Neural crest cell (in vitro differentiated cells): ENCODE measurements around the gene TSPAN11. TPM values are rescaled to one million over a fixed set of nuclear protein-coding genes. Genes with fewer than 3 reads are reported as not detected.

ENCODE experiments used
- DNase-seq: peaks from one replicate; pipeline ENCODE4 v3.0.0; 2021; ENCODE audit warnings: low read depth, mixed read lengths, low spot score
- H3K27ac Mint-ChIP-seq: one replicate; pipeline ENCODE4 v1.8.0; 2021; ENCODE audit warnings: mild to moderate bottlenecking, mixed read lengths; ENCODE audit not compliant: unreplicated experiment
- H3K27me3 Mint-ChIP-seq: 2 replicates; pipeline ENCODE4 v1.8.0; 2021; ENCODE audit warnings: low read depth, mild to moderate bottlenecking, mixed read lengths
- H3K36me3 Mint-ChIP-seq: 2 replicates; pipeline ENCODE4 v1.8.0; 2021; ENCODE audit warnings: low read depth, mild to moderate bottlenecking, mixed read lengths
- H3K4me1 Mint-ChIP-seq: 2 replicates; pipeline ENCODE4 v1.8.0; 2021; ENCODE audit warnings: mixed read lengths
- H3K4me3 Mint-ChIP-seq: one replicate; pipeline ENCODE4 v1.8.0; 2021; ENCODE audit warnings: mild to moderate bottlenecking, mixed read lengths
- H3K9me3 Mint-ChIP-seq: 2 replicates; pipeline ENCODE4 v1.8.0; 2021; ENCODE audit warnings: mixed read lengths
- total RNA-seq: library from RNA; stranded (reverse); gene quantifications from 2 replicates; pipeline ENCODE4 v1.2.1, GENCODE V29; 2021
- TF ChIP-seq, protein P1 (sequence below): fragments of 200-600 bp; sonication (generic); conservative IDR thresholded peaks from 2 replicates; pipeline ENCODE4 v1.5.0; 2021; ENCODE audit warnings: antibody characterized with exemption, mild to moderate bottlenecking

Gene TSPAN11
- total RNA-seq, 1 donor from 2014 or later = 21.4 TPM

DNA sequence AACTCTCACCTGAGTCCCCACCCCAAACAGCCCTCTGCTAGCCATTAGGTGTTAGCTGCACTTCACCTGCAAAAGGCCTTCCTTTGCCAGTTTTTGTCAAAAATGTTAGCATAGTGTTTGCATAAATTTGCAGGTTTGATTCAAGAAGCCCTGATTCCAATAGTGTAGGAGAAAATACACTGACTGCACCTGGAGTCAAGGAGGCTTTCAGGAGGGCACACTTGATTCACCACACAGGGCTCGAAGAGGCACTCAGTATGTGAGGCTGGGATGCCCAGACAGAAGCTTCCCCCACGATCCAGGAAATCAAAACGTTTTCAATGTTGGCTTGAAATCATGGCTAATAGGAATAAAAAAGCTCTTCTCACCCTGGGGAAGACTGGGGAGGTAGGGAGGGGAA lies 106.6 kb downstream of the TSPAN11 start:
- DNase-seq = no peak
- H3K27ac Mint-ChIP-seq = no peak overlapping the region
- no peaks in the 10 kb centered on the region for H3K4me1 Mint-ChIP-seq
- H3K27me3 Mint-ChIP-seq = no peaks in the 10 kb centered on the region
- H3K4me3 Mint-ChIP-seq = no peak overlapping the region
- H3K9me3 Mint-ChIP-seq = no peaks in the 10 kb centered on the region
- TF ChIP-seq, protein P1, sequence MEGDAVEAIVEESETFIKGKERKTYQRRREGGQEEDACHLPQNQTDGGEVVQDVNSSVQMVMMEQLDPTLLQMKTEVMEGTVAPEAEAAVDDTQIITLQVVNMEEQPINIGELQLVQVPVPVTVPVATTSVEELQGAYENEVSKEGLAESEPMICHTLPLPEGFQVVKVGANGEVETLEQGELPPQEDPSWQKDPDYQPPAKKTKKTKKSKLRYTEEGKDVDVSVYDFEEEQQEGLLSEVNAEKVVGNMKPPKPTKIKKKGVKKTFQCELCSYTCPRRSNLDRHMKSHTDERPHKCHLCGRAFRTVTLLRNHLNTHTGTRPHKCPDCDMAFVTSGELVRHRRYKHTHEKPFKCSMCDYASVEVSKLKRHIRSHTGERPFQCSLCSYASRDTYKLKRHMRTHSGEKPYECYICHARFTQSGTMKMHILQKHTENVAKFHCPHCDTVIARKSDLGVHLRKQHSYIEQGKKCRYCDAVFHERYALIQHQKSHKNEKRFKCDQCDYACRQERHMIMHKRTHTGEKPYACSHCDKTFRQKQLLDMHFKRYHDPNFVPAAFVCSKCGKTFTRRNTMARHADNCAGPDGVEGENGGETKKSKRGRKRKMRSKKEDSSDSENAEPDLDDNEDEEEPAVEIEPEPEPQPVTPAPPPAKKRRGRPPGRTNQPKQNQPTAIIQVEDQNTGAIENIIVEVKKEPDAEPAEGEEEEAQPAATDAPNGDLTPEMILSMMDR = no peak
- no peaks in the 10 kb centered on the region for H3K36me3 Mint-ChIP-seq

GRCh38 chr12:31033681-31034080 lies 107.1 kb downstream of the TSPAN11 start:
- TF ChIP-seq, protein P1 = no peak
- Mint-ChIP-seq H3K4me3 (no peak overlapping the region), H3K36me3 (no peaks in the 10 kb centered on the region), H3K9me3 (no peaks in the 10 kb centered on the region), H3K27me3 (no peaks in the 10 kb centered on the region), H3K27ac (no peak overlapping the region), H3K4me1 (no peaks in the 10 kb centered on the region)
- no peak for DNase-seq

DNA sequence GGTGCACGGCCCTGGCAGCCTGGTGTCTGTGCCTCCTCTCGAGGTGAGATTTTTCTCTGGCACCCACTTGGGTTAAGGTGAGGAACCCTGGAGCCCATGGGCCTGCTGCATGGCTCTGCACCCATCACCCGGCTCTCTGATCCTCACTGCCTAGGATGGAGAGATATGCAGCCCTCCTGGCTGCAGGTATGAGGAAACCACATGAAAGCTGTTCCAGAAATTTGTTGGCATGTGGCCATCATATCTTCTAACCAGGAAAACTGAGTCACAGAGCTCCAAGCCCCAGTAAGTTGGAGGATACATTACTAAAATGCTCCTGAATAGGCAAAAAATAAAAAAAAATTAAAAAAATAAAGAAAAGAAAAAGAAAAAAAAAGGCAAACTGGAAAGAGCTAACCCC lies 107.8 kb downstream of the TSPAN11 start:
- Mint-ChIP-seq H3K4me1 (no peaks in the 10 kb centered on the region), H3K4me3 (no peak overlapping the region), H3K27ac (no peak overlapping the region), H3K27me3 (no peaks in the 10 kb centered on the region), H3K36me3 (no peaks in the 10 kb centered on the region), H3K9me3 (no peaks in the 10 kb centered on the region)
- TF ChIP-seq, protein P1 = no peak
- DNase-seq = no peak

DNA sequence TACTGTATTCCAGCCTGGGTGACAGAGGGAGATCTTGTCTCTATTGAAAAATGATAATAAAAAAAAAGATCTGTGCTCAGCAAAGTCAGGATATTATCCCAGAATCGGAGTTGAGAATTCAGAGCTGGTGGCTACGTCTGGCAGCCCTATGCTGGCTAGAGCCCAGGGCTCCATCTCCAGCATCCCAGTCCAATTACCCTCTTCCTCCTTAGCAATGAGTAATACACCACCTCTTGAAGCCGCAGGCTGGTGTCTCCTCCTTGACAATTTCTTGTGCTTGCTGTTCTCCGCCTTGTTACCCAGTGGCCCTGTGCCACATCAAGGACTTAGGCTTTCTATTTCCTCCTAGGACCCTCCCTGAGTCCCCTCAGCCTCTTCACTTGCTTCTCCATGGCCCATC lies 108.7 kb downstream of the TSPAN11 start:
- H3K27ac Mint-ChIP-seq = peak overlapping the region; percentile 40
- H3K9me3 Mint-ChIP-seq = no peaks in the 10 kb centered on the region
- no peak overlapping the region for H3K4me3 Mint-ChIP-seq
- no peaks in the 10 kb centered on the region for H3K36me3 Mint-ChIP-seq
- H3K4me1 Mint-ChIP-seq = no peaks in the 10 kb centered on the region
- TF ChIP-seq, protein P1 = no peak
- H3K27me3 Mint-ChIP-seq = no peaks in the 10 kb centered on the region
- DNase-seq = no peak

GRCh38 chr12:31035967-31036665 lies 109.6 kb downstream of the TSPAN11 start:
- H3K27me3 Mint-ChIP-seq = no peaks in the 10 kb centered on the region
- H3K27ac Mint-ChIP-seq = no peak overlapping the region

More at GRCh38 chr12:31035967-31036665, 109.6 kb downstream of the TSPAN11 start:
- TF ChIP-seq, protein P1 = no peak
- H3K4me1 Mint-ChIP-seq = no peaks in the 10 kb centered on the region
- H3K9me3 Mint-ChIP-seq = no peaks in the 10 kb centered on the region
- DNase-seq = no peak
- H3K4me3 Mint-ChIP-seq = no peak overlapping the region
- no peaks in the 10 kb centered on the region for H3K36me3 Mint-ChIP-seq
